ENCODE data around the gene YIF1A. TPM values are rescaled to one million over a fixed set of nuclear protein-coding genes. Genes with fewer than 3 reads are reported as not detected.

The YIF1A gene
- total RNA-seq, 1 donor: 187 TPM

DNA sequence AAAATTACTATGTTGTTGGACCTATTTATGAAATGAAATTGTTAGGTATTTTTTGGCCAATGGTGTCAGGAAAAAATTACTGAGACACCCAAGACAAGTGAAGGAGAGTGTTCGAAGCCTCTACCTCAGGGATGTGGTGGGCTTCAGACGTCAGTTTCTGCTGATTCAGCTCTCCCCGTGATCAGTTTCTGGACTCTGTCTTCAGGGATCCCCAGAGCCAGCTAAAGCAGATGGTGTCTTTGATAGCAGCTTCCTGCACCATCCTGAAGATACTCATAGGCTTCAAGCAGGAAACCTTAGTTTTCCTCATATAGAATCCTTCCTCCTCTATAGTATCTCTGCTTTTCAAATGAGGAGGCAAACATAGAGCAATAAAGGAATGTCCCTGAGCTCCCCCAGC lies 20.5 kb upstream of the YIF1A start:
- no peak overlapping the region for H3K4me3 ChIP-seq (ENCODE audit: low read depth, low read length)
- DNase-seq (ENCODE audit: low read depth): no peak
- TF ChIP-seq CTCF (IDR thresholded peaks at IDR 0.05; ENCODE audit: insufficient read depth, low read depth, low read length): no peak

GRCh38 chr11:66302656-66303055 lies 13.7 kb upstream of the YIF1A start:
- H3K4me3 ChIP-seq (ENCODE audit: low read depth, low read length): no peak overlapping the region
- no peak for TF ChIP-seq CTCF (IDR thresholded peaks at IDR 0.05; ENCODE audit: insufficient read depth, low read depth, low read length)
- no peak for DNase-seq (ENCODE audit: low read depth)

- no peak for DNase-seq (ENCODE audit: low read depth)
- no peak for TF ChIP-seq CTCF (IDR thresholded peaks at IDR 0.05; ENCODE audit: insufficient read depth, low read depth, low read length)
- H3K4me3 ChIP-seq (ENCODE audit: low read depth, low read length): no peak overlapping the region
Measured at GRCh38 chr11:66299186-66299585, 10.2 kb upstream of the YIF1A start.

GRCh38 chr11:66297610-66298009 lies 8.7 kb upstream of the YIF1A start:
- DNase-seq (ENCODE audit: low read depth): no peak
- TF ChIP-seq CTCF (IDR thresholded peaks at IDR 0.05; ENCODE audit: insufficient read depth, low read depth, low read length): no peak
- no peak overlapping the region for H3K4me3 ChIP-seq (ENCODE audit: low read depth, low read length)

- H3K4me3 ChIP-seq (ENCODE audit: low read depth, low read length): no peak overlapping the region
- TF ChIP-seq CTCF (IDR thresholded peaks at IDR 0.05; ENCODE audit: insufficient read depth, low read depth, low read length): no peak
- no peak for DNase-seq (ENCODE audit: low read depth)
Measured at GRCh38 chr11:66294626-66295620, 6.0 kb upstream of the YIF1A start.

GRCh38 chr11:66293777-66294625 lies 5.1 kb upstream of the YIF1A start:
- DNase-seq (ENCODE audit: low read depth): no peak
- no peak for TF ChIP-seq CTCF (IDR thresholded peaks at IDR 0.05; ENCODE audit: insufficient read depth, low read depth, low read length)
- no peak overlapping the region for H3K4me3 ChIP-seq (ENCODE audit: low read depth, low read length)
